T-helper 17 cell (primary cell): ENCODE measurements around the gene LCE3E. TPM values are rescaled to one million over a fixed set of nuclear protein-coding genes. Genes with fewer than 3 reads are reported as not detected.
A peak's percentile ranks its signal among the peaks of the same experiment; 100 is the strongest.

Experiments used
- ATAC-seq: fragments of 150-1000 bp; cut with Tn5 transposase; 2 replicates; pipeline ENCODE4 v1.10.0; 2021; ENCODE audit warnings: mild to moderate bottlenecking, moderate library complexity
- DNase-seq, 3 donors: peaks; one replicate each; pipeline versions ENCODE4 v3.0.0 to v3.0.0-alpha.2; 2020 to 2021
- H3K9me3 ChIP-seq: one replicate; pipeline ENCODE4 v1.7.0; 2013; ENCODE audit warnings: low read length, mild to moderate bottlenecking; ENCODE audit not compliant: control insufficient read depth, poor library complexity, severe bottlenecking
- H3K27ac Mint-ChIP-seq: one replicate; pipeline ENCODE4 v1.8.0; 2022; ENCODE audit warnings: mild to moderate bottlenecking, moderate library complexity, mixed read lengths
- H3K27me3 Mint-ChIP-seq: one replicate; pipeline ENCODE4 v1.8.0; 2022; ENCODE audit warnings: mixed read lengths
- H3K36me3 Mint-ChIP-seq: one replicate; pipeline ENCODE4 v1.8.0; 2022; ENCODE audit warnings: low read depth, mixed read lengths
- H3K4me1 Mint-ChIP-seq: one replicate; pipeline ENCODE4 v1.8.0; 2022; ENCODE audit warnings: mild to moderate bottlenecking, mixed read lengths
- H3K4me3 Mint-ChIP-seq: one replicate; pipeline ENCODE4 v1.8.0; 2022; ENCODE audit warnings: mild to moderate bottlenecking, moderate library complexity, mixed read lengths
- total RNA-seq, 4 donors: library from RNA in 2 of 4; stranded (reverse) in 2 of 4; gene quantifications; one replicate each; pipeline ENCODE4 v1.2.3 and lab custom pipeline; 2022 to 2026

The LCE3E gene
- total RNA-seq, 2 donors from 2014 or later: not detected

- H3K27me3 Mint-ChIP-seq: peaks cover 66% of the 10 kb centered on the region
- H3K27ac Mint-ChIP-seq: no peak overlapping the region
- DNase-seq (no peak), ATAC-seq (no peak)
- H3K4me3 Mint-ChIP-seq: no peak overlapping the region
- H3K9me3 ChIP-seq: no peaks in the 10 kb centered on the region
- no peaks in the 10 kb centered on the region for H3K36me3 Mint-ChIP-seq
- H3K4me1 Mint-ChIP-seq: no peaks in the 10 kb centered on the region
Observed at GRCh38 chr1:152539901-152540300, 26.7 kb downstream of the LCE3E start.

- no peaks in the 10 kb centered on the region for H3K9me3 ChIP-seq
- Mint-ChIP-seq H3K36me3 (no peaks in the 10 kb centered on the region), H3K4me3 (no peak overlapping the region), H3K4me1 (no peaks in the 10 kb centered on the region), H3K27me3 (peaks cover 76% of the 10 kb centered on the region), H3K27ac (peak overlapping the region; percentile 74)
- ATAC-seq (no peak), DNase-seq (no peak)
Observed at GRCh38 chr1:152537496-152537895, 29.1 kb downstream of the LCE3E start.

GRCh38 chr1:152535774-152536173 lies 30.8 kb downstream of the LCE3E start:
- Mint-ChIP-seq H3K27ac (no peak overlapping the region), H3K4me1 (no peaks in the 10 kb centered on the region), H3K27me3 (peaks cover 69% of the 10 kb centered on the region), H3K36me3 (peaks cover 1% of the 10 kb centered on the region), H3K4me3 (no peak overlapping the region)
- no peaks in the 10 kb centered on the region for H3K9me3 ChIP-seq
- ATAC-seq: no peak
- no peak for DNase-seq

GRCh38 chr1:152533327-152533938 lies 33.1 kb downstream of the LCE3E start:
- Mint-ChIP-seq H3K27ac (no peak overlapping the region), H3K4me1 (no peaks in the 10 kb centered on the region), H3K36me3 (peaks cover 2% of the 10 kb centered on the region), H3K27me3 (peaks cover 68% of the 10 kb centered on the region), H3K4me3 (no peak overlapping the region)
- no peaks in the 10 kb centered on the region for H3K9me3 ChIP-seq
- DNase-seq (no peak), ATAC-seq (no peak)

GRCh38 chr1:152525080-152525641 lies 41.4 kb downstream of the LCE3E start:
- no peak overlapping the region for H3K4me3 Mint-ChIP-seq
- no peak overlapping the region for H3K27ac Mint-ChIP-seq
- H3K9me3 ChIP-seq: no peaks in the 10 kb centered on the region
- H3K4me1 Mint-ChIP-seq: no peaks in the 10 kb centered on the region
- ATAC-seq (no peak), DNase-seq (no peak)
- no peaks in the 10 kb centered on the region for H3K36me3 Mint-ChIP-seq
- peaks cover 17% of the 10 kb centered on the region for H3K27me3 Mint-ChIP-seq

- H3K36me3 Mint-ChIP-seq: no peaks in the 10 kb centered on the region
- H3K4me3 Mint-ChIP-seq: no peak overlapping the region
- no peaks in the 10 kb centered on the region for H3K9me3 ChIP-seq
- H3K4me1 Mint-ChIP-seq: no peaks in the 10 kb centered on the region
- ATAC-seq: no peak
- H3K27ac Mint-ChIP-seq: no peak overlapping the region
- no peak for DNase-seq
- peaks cover 21% of the 10 kb centered on the region for H3K27me3 Mint-ChIP-seq
Observed at GRCh38 chr1:152520561-152521090, 46.0 kb downstream of the LCE3E start.

GRCh38 chr1:152519851-152520250 lies 46.7 kb downstream of the LCE3E start:
- Mint-ChIP-seq H3K4me1 (peaks cover under 1% of the 10 kb centered on the region), H3K4me3 (no peak overlapping the region), H3K36me3 (peaks cover under 1% of the 10 kb centered on the region), H3K27ac (no peak overlapping the region), H3K27me3 (peaks cover 25% of the 10 kb centered on the region)
- no peak for ATAC-seq
- DNase-seq: no peak
- H3K9me3 ChIP-seq: no peaks in the 10 kb centered on the region

- H3K27ac Mint-ChIP-seq: no peak overlapping the region
- ATAC-seq: no peak
Observed at GRCh38 chr1:152517237-152517811, 49.3 kb downstream of the LCE3E start.

GRCh38 chr1:152516082-152516481 lies 50.5 kb downstream of the LCE3E start:
- DNase-seq (no peak), ATAC-seq (no peak)
- Mint-ChIP-seq H3K4me3 (peak overlapping the region; percentile 5), H3K27me3 (peaks cover 60% of the 10 kb centered on the region), H3K4me1 (peaks cover 6% of the 10 kb centered on the region), H3K36me3 (peaks cover 4% of the 10 kb centered on the region), H3K27ac (no peak overlapping the region)
- no peaks in the 10 kb centered on the region for H3K9me3 ChIP-seq

More at GRCh38 chr1:152517237-152517811, 49.3 kb downstream of the LCE3E start:
- H3K4me1 Mint-ChIP-seq: peaks cover 6% of the 10 kb centered on the region
- no peak overlapping the region for H3K4me3 Mint-ChIP-seq
- H3K9me3 ChIP-seq: no peaks in the 10 kb centered on the region
- H3K27me3 Mint-ChIP-seq: peaks cover 50% of the 10 kb centered on the region
- no peak for DNase-seq
- H3K36me3 Mint-ChIP-seq: peaks cover 4% of the 10 kb centered on the region

Other genes with a start within 250 kb of the LCE3E start
- gene FLG, start 241.5 kb downstream of the LCE3E start, total RNA-seq: not detected
- not detected for gene FLG2, start 206.8 kb downstream of the LCE3E start, total RNA-seq
- not detected for gene CRNN, start 152.5 kb downstream of the LCE3E start, total RNA-seq
- not detected for gene LCE5A, start 56.0 kb downstream of the LCE3E start, total RNA-seq
- not detected for gene CRCT1, start 52.3 kb downstream of the LCE3E start, total RNA-seq
- not detected for gene LCE3D, start 13.7 kb upstream of the LCE3E start, total RNA-seq
- not detected for gene LCE3C, start 33.5 kb upstream of the LCE3E start, total RNA-seq
- not detected for gene LCE3B, start 47.0 kb upstream of the LCE3E start, total RNA-seq
- not detected for gene LCE3A, start 56.3 kb upstream of the LCE3E start, total RNA-seq
- gene LCE2D, start 96.6 kb upstream of the LCE3E start, total RNA-seq: not detected
- gene LCE2C, start 108.5 kb upstream of the LCE3E start, total RNA-seq: not detected
- not detected for gene LCE2B, start 119.3 kb upstream of the LCE3E start, total RNA-seq
- not detected for gene LCE2A, start 131.6 kb upstream of the LCE3E start, total RNA-seq
- gene LCE4A, start 141.4 kb upstream of the LCE3E start, total RNA-seq: not detected
- not detected for gene KPRP, start 191.2 kb upstream of the LCE3E start, total RNA-seq
- not detected for gene LCE1F, start 208.4 kb upstream of the LCE3E start, total RNA-seq
- gene LCE1E, start 219.5 kb upstream of the LCE3E start, total RNA-seq: not detected
- not detected for gene LCE1D, start 229.9 kb upstream of the LCE3E start, total RNA-seq
- not detected for gene LCE1C, start 239.9 kb upstream of the LCE3E start, total RNA-seq
- not detected for gene LCE1B, start 245.2 kb upstream of the LCE3E start, total RNA-seq